C4-2B (cell line): ENCODE measurements around the gene TMEM14C.
A peak's percentile ranks its signal among the peaks of the same experiment; 100 is the strongest.

ENCODE experiments used
- H3K27ac ChIP-seq: fragments of 450-650 bp; 2 replicates; pipeline ENCODE4 v1.5.1; 2017
- CTCF ChIP-seq: fragments of 450-650 bp; conservative IDR thresholded peaks from 2 replicates; pipeline ENCODE4 v1.5.1; 2017; ENCODE audit warnings: mild to moderate bottlenecking
- ZFX ChIP-seq: fragments of 450-650 bp; IDR thresholded peaks from 2 replicates; pipeline ENCODE4 v1.6.1; 2017

Gene TMEM14C

GRCh38 chr6:10685092-10685915 is 37.6 kb upstream of the TMEM14C start:
- no peak overlapping the region for H3K27ac ChIP-seq

GRCh38 chr6:10686901-10687300 is 36.0 kb upstream of the TMEM14C start:
- TF ChIP-seq ZFX (no peak), CTCF (no peak)
- H3K27ac ChIP-seq, result no peak overlapping the region

More at GRCh38 chr6:10685092-10685915, 37.6 kb upstream of the TMEM14C start:
- TF ChIP-seq ZFX (no peak), CTCF (no peak)

GRCh38 chr6:10687582-10687981 is 35.3 kb upstream of the TMEM14C start:
- H3K27ac ChIP-seq, result no peak overlapping the region
- no peak for TF ChIP-seq CTCF
- TF ChIP-seq ZFX, result no peak

- TF ChIP-seq CTCF (no peak), ZFX (no peak)
Measured at GRCh38 chr6:10690651-10691445, 32.0 kb upstream of the TMEM14C start.

GRCh38 chr6:10692965-10693538 is 29.8 kb upstream of the TMEM14C start:
- peak overlapping the region; percentile 87 for H3K27ac ChIP-seq
- no peak for TF ChIP-seq ZFX
- TF ChIP-seq CTCF, result no peak

More at GRCh38 chr6:10690651-10691445, 32.0 kb upstream of the TMEM14C start:
- peak overlapping the region; percentile 78 for H3K27ac ChIP-seq

GRCh38 chr6:10694302-10695085 is 28.4 kb upstream of the TMEM14C start, which contains the start of the genes C6orf52 and PAK1IP1:
TSS of gene C6orf52 (minus strand) at chr6:10694616. CDS start at chr6:10687550, 7,066 bp downstream.
TSS of gene PAK1IP1 (plus strand) at chr6:10694972. CDS start at chr6:10694986, 14 bp downstream.
- peak within 1 kb of the TSS; percentile 87 for H3K27ac ChIP-seq
- TF ChIP-seq CTCF (no peak), ZFX (no peak)
